HT-29 (cell line): Measurements from ENCODE around the gene NT5C2. TPM values are rescaled to one million over a fixed set of nuclear protein-coding genes. Genes with fewer than 3 reads are reported as not detected.
"Not testable (repeated sequence)": the region's sequence is repeated elsewhere in the genome, so short reads cannot be mapped to it uniquely, and the experiment has no call there.

Source experiments
- DNase-seq: peaks from one replicate; pipeline ENCODE4 v3.0.0-alpha.2; 2015; ENCODE audit warnings: low spot score
- total RNA-seq: library from RNA; depleted of rRNA; stranded (reverse); fragments of >200 nt; shearing (Covaris generic); gene quantifications from 2 replicates; pipeline ENCODE4 v1.2.3, GENCODE V29; 2014

The NT5C2 gene
- total RNA-seq, 1 experiment from 2014 or later = 35.2 TPM

DNA sequence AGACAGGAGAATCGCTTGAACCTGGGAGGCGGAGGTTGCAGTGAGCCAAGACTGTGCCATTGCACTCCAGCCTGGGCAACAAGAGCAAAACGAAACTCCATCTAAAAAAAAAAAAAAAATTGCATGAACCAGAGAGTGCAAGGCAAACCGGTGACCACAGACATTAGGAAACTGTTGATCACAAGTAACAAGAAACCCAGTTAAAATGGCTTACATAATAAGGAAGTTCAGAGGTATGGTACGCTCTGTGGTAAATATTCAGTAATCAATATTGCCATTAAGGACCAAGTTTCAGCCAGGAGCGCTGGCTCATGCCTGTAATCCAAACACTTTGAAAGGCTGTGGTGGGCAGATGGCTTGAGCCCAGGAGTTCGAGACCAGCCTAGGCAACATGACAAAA is 9.2 kb upstream of the NT5C2 start:
- no peak for DNase-seq

DNA sequence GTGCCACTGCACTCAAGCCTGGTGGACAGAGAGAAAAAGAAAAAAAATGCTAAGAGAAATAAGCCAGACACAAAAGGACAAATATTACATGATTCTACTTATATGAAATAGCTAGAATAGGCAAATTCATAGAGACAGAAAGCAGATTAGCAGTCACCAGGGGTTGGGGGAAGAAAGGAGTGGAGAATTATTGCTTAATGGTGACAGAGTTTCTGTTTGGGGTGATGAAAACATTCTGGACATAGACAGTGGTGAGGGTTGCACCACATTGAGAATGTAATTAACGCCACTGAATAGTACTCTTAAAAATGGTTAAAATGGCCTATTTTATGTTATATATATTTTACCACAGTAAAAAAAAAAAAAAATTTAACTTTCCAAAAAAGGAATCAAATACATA is 6.4 kb upstream of the NT5C2 start:
- DNase-seq = no peak

DNA sequence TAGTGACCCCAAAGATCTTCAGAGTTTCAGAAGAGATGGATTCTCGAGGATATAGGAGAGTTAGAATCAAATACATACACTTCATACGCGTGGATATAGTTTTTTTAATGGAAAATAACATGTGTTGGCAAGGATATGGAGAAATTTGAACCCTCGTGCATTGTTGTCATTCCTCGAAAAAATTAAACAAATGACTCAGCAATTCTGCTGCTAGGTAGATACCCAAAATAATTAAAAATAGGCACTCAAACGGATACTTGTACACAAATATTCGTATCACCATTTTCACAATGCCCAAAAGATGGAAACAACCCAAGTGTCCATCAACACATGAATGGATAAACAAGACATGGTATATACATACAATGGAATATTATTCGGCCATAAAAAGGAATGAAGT is 5.6 kb upstream of the NT5C2 start:
- no peak for DNase-seq

DNA sequence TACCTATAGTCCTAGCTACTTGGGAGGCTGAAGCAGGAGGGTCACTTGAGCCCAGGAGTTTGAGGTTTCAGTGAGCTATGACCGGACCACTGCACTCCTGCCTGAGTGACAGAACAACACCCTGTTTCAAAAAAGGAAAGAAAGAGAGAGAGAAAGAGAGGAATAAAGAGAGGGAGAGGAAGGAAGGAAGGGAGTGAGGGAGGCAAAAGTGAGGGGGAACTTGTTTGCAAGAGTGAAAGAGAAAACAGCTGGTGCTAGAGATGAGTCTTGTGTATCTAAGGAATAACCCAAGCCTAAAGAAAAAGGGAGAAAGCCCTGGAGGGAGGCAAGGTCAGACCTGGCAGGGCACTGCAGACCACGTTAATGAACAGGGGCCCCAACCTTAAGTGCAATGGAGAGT is 4.8 kb upstream of the NT5C2 start:
- no peak for DNase-seq

DNA sequence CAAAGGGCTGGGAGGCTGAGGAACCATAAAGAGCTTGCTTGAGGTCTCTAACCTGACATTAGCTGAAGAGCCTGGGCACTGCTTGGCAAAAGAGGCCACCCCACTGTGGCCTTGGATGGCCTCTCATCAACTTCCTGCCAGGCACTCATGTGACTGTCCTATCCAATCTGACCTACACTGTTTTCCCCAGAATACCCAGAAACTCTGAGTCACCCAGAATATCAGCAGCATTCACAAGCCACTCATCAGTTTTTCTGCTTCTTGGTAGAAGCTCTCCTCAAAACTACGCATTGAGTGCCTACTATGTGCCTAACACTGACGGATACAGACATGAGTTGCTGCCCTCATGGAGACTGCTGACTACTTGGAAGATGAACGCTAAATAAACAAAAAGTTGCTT is 4.1 kb upstream of the NT5C2 start:
- DNase-seq = peak; percentile 39

DNA sequence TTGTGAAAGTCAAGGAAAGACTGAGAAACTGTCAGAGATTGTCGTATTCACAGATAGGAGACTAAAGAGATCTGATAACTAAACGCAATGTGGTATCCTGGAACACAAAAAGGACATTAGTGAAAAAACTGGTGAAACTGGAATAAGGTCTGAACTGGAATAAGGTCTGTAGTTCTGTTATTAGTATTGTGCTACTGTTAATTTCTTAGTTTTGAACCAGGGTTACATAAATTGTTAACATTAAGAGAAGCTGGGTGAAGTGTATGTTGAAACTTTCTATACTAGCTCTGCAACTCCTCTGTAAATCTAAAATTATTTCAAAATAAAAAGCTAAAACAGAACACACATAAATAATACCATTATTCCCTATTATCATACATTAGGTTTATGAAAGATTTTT is 3.4 kb upstream of the NT5C2 start:
- no peak for DNase-seq

DNA sequence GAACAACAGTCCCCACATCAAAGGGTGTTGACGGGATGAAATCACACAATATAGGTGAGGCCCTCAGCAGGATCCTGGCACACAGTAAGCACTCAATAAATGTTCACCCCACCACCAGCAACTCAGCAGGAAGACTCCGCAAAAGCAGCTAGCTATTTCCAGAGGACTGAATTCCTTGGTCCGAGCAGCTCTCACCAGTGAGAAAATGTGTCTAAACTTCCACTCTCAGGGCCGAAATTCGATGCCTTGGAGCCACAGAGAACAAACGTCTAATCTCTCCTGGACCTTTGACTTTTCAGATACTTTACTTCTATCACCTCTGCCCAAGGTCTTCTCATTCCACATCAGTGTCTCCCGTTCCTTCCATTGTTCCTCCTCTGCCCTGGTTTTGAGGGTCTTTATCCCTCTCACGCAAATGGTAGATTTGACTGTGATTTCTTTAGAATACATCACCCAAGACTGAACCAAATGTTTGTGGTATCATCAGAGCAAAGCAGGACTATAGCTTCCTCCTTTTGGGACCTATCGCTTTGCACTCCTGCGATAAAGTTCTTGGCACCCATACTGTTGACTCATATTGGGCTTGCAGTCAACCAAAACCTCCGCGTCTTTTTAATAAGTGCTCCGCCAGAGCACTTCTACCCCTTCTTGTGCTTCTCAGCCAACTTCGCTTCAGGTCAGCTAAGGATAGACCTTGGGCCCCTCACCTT is 903 bp upstream of the NT5C2 start:
- DNase-seq = no peak

DNA sequence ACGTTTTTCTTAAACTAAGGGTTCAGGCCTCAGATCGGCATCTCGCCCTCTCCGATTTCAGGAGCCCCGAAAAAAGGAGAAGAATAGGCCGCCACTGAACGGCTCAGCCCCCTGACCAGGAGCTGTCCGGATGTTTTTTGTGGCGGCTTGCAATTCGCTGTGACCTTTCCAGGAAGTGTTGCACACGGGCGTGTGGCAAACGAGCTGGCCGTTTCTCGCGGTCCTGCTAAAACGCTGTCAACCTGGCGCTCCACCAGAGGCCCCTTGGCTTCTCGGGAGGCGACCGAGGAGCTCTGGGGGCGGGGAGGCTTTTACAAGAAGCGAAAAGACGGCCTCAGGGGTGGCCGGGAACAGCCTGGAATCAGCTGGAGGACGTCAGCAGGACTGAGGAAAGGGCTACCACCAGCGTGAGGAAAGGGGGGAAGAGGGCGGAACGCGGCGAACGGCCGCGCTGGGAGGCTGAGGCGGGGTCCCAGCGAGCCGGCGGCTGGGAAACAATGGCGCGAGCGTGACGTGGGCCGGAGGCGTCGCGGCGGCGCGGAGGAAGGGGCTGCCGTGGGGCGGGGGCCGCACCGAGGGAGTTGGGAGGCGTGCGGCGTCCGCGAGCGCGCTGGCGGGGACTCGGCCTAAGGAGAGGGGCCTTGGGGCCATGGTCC is 493 bp downstream of the NT5C2 start:
- DNase-seq = peak; percentile 81

DNA sequence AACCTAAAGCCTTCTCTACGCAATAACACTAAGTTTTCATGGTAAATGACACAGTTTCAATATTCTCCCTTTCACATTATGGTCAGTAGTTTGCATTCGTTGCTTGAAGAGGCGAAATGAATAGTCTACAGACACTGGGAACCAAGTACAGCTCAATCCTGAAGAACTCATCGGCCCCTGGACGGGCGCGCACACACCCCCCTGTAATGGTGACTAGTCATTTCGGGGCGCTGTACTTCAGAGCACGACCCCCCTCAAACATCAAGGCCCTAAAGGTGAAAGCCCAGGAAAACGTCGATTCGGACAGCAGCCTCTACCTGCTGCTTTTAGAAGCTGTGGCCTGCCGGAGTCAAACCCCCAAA is 1.0 kb downstream of the NT5C2 start:
- peak; percentile 34 for DNase-seq

DNA sequence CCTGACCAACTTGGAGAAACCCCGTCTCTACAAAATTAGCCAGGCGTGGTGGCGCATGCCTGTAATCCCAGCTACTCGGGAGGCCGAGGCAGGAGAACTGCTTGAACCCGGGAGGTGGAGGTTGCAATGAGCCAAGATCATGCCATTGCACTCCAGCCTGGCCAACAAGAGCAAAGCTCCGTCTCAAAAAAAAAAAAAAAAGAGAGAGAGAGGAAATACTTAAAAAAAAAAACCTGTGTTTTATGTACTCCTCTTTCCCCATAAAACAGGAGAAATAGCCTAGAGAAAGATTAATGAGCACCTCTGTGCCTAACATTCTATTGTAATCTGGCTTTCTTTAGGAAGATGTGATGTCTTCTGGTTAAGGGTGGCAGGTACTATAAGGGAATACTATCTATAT is 1.9 kb downstream of the NT5C2 start:
- not testable (repeated sequence) for DNase-seq

DNA sequence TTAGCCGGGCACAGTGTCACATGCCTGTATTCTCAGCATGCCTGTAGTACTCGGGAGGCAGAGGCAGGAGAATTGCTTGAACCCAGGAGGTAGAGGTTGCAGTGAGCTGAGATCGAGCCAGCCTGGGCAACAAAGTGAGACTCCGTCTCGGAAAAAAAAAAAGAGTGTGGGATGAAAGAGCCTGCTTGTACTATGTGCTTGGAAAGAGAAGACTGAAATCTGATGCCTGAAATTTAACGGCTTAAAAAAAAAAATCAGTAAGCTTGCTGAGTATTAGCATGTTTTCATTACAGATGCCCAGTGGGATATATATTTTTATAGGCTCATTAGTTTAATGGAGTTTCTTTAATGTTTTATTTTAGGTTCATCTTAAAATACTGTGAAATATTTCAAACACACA is 4.2 kb downstream of the NT5C2 start:
- no peak for DNase-seq

DNA sequence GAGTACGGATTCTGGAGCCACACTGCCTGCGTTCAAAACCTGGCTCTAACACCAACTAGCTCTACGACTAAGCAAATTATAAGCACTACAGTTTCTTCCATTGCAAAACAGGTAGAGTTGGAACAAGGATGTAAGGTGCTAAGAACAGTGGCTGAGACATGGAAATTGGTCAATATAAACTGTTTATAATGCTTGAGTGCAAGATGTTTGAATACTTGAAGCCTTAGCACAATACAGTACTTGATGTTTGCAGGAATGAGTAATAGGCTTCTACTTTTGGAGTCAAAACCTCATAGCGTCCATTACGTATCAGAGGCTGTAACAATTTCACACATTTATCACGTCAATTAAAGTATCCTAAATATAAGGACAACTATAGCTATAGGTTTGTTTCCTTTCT is 6.9 kb downstream of the NT5C2 start:
- DNase-seq = no peak

DNA sequence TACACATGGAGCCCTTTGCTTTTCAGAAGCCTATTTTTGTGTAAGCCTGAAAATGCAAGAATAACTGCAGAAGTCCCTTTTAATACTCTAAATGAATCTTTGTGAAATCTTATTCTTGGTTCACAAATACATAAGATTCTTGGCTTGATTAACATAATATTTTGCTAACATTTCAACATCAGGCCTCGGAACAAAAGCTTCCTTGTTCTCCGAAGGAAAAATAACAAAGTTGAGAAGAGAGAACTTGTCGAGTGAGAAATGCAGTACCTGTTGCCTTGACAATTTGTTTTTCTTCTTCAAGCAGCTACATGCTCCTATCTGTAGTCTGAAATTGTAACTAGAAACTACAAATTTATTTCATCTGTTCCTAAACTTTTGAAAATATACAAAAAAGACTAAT is 8.5 kb downstream of the NT5C2 start:
- DNase-seq = peak; percentile 58

DNA sequence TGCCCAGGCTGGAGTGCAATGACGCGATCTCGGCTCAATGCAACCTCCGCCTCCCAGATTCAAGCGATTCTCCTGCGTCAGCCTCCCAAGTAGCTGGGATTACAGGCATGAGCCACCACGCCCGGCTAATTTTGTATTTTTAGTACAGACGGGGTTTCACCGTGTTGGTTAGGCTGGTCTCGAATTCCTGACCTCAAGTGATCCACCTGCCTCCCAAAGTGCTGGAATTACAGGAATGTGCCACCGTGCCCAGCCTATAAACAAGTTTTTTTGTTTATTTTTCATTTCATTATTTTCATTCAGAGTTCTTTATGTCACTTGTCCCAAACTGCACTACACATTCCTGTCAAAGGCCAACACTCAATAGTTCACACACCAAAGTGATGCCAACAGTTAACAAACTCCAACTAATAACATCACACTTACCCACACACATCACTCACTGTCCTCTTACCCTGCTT is 9.1 kb downstream of the NT5C2 start:
- not testable (repeated sequence) for DNase-seq

DNA sequence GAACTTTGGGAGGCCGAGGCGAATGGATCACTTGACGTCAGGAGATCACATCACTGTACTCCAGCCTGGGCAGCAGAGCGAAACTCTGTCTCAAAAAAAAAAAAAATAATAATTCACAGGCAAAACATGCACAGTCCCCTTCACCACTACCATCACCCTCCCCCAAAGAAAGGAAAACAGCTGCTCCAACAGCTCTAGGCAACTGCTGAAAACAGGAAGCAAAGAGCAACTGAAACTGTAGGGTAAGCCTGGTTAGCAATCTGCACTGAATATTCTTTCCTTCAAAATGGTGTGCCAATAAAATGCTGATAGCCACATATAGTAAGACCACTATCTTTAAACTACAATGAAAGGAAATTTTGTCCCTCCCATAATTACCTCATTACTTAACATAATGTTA is 11.8 kb downstream of the NT5C2 start:
- no peak for DNase-seq

DNA sequence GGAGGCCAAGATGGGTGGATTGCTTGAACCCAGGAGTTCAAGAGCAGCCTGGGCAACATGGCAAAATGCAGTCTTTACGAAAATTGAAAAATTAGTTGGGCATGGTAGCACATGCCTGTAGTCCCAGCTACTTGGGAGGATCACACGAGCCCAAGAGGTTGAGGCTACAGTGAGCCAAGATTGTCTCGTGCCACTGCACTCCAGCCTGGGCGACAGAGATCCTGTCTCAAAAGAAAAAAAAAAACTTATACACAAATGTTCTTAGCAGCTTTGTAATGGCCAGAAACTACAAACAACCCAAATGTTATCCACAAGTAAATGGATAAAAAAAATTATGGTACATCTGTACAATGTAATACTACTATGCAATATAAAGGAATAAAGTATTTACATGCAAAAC is 12.6 kb downstream of the NT5C2 start:
- no peak for DNase-seq

DNA sequence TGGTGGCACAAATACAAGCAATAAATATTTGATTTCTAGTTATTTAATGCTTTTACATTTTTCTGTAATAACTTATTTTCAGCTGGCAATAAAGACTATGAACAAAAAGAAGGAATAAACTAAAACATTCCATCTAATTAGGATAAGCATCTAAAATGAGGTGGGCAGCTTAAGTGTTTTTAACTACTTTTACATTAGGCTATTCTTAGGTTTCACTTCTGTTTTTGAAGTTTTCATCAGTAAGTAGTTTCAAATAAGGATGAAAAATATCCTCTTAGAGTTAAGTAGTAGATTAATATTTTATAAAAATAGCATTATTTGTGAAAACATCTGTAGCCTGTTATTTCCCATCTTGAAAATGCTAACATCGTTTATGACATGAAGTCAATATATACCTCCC is 15.9 kb downstream of the NT5C2 start:
- no peak for DNase-seq

DNA sequence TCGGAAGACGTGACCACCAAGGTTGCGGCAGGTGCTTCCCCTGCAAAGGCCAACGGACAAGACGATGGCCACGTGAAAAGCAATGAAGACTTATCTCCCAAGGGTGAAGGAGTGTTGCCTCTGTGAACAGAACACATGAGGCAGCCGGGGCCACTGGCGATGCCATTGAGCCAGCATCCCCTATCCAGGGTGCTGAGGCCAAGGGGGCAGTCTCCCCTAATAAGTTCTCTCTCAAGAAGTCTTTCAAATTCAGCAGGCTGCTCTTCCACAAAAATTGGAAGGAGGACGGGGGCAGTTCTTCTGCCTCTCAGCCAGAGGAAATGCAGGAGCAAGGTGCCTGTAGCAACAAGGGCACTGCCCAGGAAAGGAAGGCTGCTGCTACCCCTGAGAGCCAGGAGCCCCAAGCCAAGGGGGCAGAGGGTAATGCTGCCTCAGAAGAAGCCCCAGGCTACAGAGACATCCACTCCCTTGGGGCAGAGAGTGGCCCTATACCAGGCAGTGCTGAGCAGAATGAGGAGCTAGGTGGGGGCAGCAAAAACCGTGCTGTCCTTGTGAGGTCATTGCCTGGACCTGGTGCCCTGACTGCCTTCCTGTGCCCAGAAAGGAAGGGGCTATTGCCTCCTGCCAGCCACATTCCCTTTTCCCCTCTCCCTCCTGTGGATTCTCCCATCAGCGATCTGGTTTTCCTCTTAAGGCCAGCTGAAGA is 17.3 kb downstream of the NT5C2 start:
- DNase-seq = no peak

DNA sequence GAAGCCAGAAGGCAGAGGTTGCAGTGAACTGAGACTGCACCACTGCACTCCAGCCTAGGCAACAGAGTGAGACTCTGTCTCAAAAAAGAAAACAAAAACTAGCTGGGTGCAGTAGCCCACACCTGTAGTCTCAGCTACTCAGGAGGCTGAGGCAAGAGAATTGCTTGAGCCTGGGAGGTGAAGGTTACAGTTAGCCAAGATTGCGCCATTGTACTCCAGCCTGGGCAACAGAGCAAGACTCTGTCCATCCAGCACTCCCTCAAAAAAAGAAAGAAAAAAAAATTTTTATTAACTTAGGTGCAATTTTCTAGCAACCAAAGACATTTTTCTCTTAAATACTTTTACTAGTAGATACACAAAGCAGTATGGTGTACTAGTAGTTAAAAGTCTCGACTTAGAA is 18.7 kb downstream of the NT5C2 start:
- not testable (repeated sequence) for DNase-seq

DNA sequence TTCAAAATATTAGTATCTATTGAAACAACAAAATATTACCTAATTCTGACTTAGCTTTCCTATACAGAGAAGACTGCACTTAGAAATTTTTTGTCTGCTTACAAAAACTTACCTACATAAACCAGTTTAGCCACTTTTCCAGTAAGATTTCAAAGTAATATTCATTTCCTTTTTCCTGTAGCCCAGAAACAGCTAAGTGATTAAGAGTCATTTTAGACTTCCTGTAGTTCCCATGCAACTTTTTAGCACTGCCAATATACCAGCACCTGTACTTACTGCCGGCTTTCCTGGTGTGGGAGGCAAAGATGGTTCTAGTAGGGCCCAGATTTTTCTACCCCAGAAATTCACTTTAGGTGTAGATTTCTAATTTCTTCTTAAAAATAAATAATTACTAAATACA is 21.8 kb downstream of the NT5C2 start:
- peak; percentile 57 for DNase-seq

DNA sequence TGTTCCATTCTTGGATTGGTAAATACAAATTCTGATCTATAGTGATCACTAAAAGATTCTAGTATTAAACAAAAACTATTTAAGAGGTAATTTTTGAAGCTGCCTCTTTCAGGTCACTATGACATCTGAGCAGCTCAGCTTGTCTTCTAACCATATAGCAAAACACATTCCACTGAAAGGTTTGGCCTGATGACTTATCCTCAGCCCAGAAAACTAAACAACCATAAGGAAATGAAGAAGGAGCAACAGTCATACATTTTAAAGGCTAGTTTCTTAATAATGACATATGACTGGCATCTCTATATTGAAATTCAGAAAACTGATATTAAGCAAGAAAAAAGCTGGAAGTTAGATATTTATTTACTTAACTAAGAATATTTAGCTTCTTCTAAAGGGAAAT is 24.6 kb downstream of the NT5C2 start:
- peak; percentile 45 for DNase-seq

DNA sequence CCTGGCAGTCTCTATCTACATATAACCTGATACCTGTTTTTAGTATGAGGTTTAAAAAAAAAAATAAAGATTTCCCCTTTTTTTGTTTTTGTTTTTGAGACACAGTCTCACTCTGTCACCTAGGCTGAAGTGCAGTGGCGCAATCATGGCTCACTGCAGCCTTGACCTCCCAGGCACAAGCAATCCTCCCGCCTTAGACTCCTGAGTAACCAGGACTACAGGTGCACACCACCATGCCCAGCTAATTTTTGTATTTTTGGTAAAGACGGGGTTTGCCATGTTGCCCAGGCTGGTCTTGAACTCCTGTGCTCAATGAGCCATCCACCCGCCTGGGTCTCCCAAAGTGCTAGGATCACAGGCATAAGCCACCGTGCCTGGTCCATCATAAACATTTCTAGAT is 25.5 kb downstream of the NT5C2 start:
- not testable (repeated sequence) for DNase-seq

DNA sequence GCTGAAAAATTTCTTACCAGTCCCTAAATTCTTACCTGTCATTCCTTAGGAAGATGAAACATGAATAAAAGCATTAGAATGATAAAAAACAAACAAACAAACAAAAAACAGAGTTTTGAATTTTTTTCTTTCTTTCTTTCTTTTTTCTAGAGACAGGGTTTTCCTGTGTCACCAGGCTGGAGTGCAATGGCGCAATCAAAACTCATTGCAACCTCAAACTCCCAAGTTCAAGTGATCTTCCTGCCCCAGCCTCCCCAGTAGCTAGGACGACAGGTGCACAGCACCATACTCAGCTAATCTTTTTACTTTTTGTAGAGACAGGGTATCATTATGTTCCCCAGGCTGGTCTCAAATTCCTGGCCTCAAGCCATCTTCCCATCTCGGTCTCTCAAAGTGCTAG is 26.5 kb downstream of the NT5C2 start:
- DNase-seq = no peak
